IPS-15b (cell line): ENCODE results near the gene CMIP.

Experiments
- H3K27me3 ChIP-seq: one replicate; pipeline ENCODE4 v1.6.1; 2013; ENCODE audit warnings: low read length; ENCODE audit not compliant: control insufficient read depth, insufficient read depth
- H3K36me3 ChIP-seq: one replicate; pipeline ENCODE4 v1.6.1; 2013; ENCODE audit warnings: low read length; ENCODE audit not compliant: control insufficient read depth, insufficient read depth
- H3K4me1 ChIP-seq: one replicate; pipeline ENCODE4 v1.6.1; 2013; ENCODE audit warnings: mild to moderate bottlenecking, low read length; ENCODE audit not compliant: control insufficient read depth, insufficient read depth
- H3K4me3 ChIP-seq: one replicate; pipeline ENCODE4 v1.5.1; 2013; ENCODE audit warnings: low read depth, low read length
- H3K9ac ChIP-seq: one replicate; pipeline ENCODE4 v1.6.1; 2013; ENCODE audit warnings: low read depth, mild to moderate bottlenecking, low read length
- H3K9me3 ChIP-seq: one replicate; pipeline ENCODE4 v1.6.1; 2013; ENCODE audit warnings: mild to moderate bottlenecking, low read length; ENCODE audit not compliant: control insufficient read depth, insufficient read depth

The CMIP gene

DNA sequence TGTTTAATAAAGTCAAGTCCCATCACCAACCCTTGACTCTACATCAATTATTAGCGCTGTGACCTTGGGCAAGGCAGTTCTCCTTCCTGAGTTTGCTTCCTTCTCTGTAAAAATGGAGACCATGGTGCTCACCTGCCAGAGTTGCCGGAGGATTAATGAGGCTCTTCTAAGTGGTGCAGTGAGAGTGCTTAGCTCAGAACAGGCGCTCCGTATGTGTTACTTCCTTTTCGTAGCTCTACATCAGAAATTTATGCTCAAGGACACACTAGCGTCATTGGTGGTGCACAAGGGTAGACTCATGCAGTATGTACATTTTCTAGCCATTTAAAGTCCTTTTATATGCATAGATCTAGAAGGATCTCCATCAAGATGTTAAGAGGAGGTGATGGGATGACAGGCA, 17.4 kb upstream of the CMIP start:
- Histone ChIP-seq H3K4me3 (no peak overlapping the region), H3K9ac (no peak overlapping the region), H3K9me3 (no peaks in the 10 kb centered on the region), H3K36me3 (no peaks in the 10 kb centered on the region), H3K4me1 (no peaks in the 10 kb centered on the region), H3K27me3 (no peaks in the 10 kb centered on the region)

DNA sequence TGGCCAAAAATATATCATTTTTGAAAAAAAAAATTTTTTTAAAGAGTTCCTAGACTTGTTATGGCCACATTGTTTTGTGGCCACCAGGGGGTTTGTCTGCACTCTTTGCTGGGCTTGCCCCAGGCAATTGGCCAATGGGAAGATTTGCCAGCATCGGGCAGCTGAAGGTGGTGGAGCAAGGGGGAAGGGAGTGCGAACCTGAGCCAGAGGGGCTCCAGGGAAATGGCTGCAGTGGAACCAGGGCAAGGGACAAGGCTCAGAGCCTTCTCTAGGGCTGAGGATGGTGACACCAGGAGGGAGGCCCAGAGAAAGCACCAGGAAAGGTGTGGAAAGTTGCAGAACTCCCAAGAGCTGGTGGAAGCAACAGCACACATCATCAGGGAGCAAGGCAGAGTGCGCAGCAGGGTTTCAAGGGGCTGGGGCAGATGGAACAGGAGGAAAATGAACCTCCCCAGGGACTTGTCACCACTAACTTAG, 15.5 kb upstream of the CMIP start:
- H3K27me3 ChIP-seq: no peaks in the 10 kb centered on the region
- H3K4me1 ChIP-seq: peaks cover 4% of the 10 kb centered on the region
- H3K9me3 ChIP-seq: no peaks in the 10 kb centered on the region
- H3K36me3 ChIP-seq: no peaks in the 10 kb centered on the region
- peak overlapping the region; percentile 60 for H3K9ac ChIP-seq
- no peak overlapping the region for H3K4me3 ChIP-seq

DNA sequence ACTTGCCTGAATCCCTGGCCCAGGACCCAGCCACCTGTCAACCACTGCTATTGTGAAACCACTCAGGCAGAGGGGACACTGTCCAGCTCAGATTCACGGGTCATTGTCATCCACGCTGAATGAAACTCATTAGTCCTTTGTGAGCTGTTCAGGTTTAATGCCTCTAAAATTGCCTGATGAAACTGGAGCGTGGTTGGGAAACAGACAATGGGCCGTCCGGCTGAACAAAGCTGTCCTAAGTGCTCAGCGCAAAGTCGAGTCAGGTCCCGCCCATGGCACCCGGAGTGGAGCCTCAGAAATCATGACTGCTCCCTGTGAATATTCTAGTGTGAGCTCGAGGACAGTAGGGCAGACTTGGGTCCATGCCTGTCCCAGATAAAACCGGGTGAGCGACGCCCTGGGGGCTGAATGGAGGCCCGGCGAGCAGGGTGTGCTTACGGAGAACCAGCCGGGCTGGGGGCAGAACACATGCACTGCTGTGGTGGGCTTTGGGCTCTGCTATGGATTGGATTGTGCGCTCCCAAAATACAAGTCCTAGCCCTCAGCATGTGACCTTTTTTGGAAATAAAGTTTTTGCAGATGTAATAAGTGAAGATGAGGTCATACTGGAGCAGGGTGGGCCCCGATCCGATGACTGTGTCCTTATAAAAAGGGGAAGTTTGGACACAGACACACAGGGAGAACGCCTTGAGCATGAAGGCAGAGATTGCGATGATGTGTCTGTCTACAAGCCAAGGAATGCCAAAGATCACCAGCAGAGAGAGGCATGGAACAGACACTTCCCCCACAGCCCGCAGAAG, 12.9 kb upstream of the CMIP start:
- Histone ChIP-seq H3K9ac (no peak overlapping the region), H3K36me3 (no peaks in the 10 kb centered on the region), H3K9me3 (no peaks in the 10 kb centered on the region), H3K4me1 (peaks cover 4% of the 10 kb centered on the region), H3K4me3 (no peak overlapping the region), H3K27me3 (no peaks in the 10 kb centered on the region)

DNA sequence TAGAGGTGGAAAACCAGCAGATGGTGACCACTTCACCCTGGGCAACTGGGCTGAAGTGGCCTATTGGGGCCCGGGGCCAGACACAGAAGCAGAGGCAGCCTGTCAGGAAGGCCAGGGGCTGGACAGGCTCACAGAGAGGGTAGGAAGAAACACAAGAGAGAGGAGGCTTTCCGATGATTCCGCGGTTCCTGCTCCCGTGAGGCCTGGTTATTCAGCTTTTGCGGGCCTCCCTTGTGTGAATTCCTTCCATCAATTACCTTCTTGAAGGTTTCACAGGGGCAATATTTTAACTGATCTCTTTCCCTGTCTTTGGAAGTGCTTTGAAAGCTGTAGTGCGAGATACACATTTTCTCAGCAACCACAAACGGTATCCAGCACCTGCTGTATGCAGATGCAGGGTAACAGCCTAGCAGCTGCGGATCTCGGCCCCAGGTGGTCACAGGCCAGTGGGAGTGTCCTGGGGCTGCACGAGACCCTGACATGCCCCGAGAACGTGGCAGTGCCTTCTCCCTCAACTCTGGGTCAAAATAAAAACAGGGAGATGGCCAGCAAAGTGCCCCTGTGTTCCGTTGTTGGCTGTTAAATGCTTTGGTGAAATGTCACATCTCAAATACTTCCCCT, 11.6 kb upstream of the CMIP start:
- Histone ChIP-seq H3K9ac (no peak overlapping the region), H3K4me3 (no peak overlapping the region), H3K36me3 (no peaks in the 10 kb centered on the region), H3K4me1 (peaks cover 4% of the 10 kb centered on the region), H3K27me3 (no peaks in the 10 kb centered on the region), H3K9me3 (no peaks in the 10 kb centered on the region)

DNA sequence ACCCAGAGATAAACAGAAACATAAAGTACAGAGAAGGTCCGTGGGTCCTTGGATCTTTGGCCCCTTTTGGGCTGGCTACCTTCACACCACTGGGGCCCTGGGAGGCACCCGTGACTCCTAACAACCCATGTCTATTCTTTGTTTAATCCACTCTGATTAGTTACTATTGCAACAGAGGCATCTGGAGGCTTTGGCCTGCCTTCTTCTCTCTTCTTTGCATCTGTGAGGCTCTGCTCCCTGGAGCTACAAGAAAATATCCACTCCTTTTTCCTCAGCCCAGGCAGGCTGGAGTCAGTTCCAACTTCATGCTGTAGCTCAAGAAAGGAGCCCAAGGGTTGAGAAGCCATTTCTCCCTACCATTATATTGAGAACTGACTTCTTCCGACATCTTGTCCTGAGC, 9.5 kb upstream of the CMIP start:
- no peaks in the 10 kb centered on the region for H3K36me3 ChIP-seq

DNA sequence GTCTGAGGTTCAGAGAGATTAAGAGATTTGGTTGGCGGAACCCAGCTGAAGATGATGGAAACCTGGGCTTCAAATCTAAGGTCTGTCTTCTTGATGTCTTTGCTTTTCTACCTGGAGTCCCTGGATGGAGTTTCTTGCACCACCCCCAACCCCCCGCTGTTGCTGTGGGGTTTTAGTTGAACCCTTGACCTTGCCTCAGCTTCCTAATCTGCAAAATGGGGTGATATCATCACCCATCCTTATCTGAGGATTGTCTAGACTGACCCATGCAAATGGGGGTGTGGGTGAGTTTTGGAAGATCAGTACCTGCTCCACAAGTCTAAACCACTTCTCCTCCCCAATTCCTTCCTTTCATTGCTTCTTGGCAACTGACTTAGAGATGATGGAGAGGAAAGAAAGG, 9.0 kb upstream of the CMIP start:
- no peaks in the 10 kb centered on the region for H3K9me3 ChIP-seq
- H3K9ac ChIP-seq: no peak overlapping the region
- no peak overlapping the region for H3K4me3 ChIP-seq
- H3K4me1 ChIP-seq: peaks cover 4% of the 10 kb centered on the region
- H3K36me3 ChIP-seq: no peaks in the 10 kb centered on the region
- no peaks in the 10 kb centered on the region for H3K27me3 ChIP-seq

More for the DNA sequence above, 9.5 kb upstream of the CMIP start:
- Histone ChIP-seq H3K9ac (no peak overlapping the region), H3K4me1 (peaks cover 4% of the 10 kb centered on the region), H3K27me3 (no peaks in the 10 kb centered on the region), H3K9me3 (no peaks in the 10 kb centered on the region), H3K4me3 (no peak overlapping the region)

DNA sequence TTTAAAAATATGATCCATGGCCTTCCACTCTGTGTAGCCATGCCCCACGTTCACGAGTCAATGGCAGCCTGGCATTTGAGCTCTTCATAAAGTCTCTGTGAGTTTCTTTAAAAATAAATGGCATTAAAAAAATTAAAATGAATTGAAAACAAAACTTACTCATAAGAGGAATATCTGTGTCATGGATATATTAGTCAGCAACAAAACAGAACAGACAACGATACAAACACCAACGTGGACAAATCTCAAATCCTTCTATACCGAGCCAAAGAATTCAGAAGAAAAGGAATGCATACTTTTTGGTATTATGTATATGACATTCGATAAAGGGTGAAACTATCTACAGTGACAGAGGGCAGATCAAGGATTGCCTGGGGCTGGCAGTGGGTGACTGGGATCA, 8.2 kb upstream of the CMIP start:
- no peaks in the 10 kb centered on the region for H3K27me3 ChIP-seq
- no peak overlapping the region for H3K4me3 ChIP-seq
- no peaks in the 10 kb centered on the region for H3K9me3 ChIP-seq
- no peaks in the 10 kb centered on the region for H3K36me3 ChIP-seq
- peaks cover 4% of the 10 kb centered on the region for H3K4me1 ChIP-seq
- no peak overlapping the region for H3K9ac ChIP-seq

DNA sequence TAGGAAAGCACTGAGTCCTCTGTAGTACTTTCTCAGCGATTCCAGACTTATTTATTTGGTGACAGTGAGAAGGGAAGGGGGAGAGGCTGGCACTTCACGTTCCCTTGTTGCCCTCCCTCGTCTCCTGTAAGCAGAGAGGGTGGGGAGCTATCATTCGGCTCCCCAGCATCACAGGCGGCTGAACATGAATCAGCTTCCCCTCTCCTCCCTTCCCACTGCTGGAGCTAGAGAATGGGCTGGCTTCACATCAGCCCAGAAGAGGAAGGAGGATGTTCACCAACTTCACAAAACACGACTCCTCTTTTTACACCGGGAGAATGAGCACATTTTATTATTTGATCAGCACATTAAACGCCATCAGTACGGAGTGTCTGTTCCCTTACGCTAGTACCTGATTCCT, 6.7 kb upstream of the CMIP start:
- peaks cover 3% of the 10 kb centered on the region for H3K27me3 ChIP-seq
- no peak overlapping the region for H3K4me3 ChIP-seq
- H3K9ac ChIP-seq: no peak overlapping the region
- no peaks in the 10 kb centered on the region for H3K36me3 ChIP-seq
- H3K9me3 ChIP-seq: no peaks in the 10 kb centered on the region
- peaks cover 3% of the 10 kb centered on the region for H3K4me1 ChIP-seq

DNA sequence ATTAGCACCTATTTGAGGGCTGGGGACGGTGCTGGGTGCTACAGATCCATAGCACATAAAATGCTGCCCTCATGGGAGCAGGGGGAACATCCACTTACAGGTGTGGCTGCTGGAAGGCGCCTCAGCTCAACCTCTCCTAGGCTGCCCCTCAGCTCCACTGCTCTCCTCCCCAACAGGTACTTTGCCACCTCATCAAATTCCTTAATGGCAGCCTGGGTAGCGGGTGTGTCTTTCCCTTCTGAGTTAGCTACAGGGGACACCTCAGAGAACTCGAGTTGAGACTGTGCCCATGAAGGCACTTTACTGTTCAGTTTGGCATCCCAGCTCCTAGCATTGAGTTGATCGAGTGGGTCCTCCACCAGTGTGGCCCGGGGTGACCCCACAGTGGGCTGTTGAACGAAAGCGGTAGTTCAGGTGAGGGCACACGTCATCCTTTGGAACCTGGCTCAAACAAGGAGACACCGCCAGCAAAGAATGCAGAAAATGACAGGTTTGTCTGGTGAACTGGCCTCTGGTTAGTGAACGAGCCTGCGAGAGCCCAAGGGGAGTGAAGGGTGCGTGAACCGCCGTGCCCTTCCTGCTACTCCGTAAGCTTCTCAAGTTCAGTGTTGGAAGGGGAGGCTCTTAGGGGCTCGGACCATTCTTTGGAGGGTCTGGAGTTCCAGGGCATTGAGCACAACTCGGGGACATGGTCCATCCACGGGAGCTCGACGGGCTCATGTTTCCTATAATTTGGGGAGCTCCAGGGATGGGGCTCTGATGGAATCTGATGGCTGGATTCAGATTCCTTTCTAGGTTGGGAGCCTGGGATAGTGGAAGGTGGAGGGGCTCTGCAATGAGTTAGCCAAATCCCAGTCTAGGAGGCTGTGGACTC, 3.5 kb upstream of the CMIP start:
- H3K4me3 ChIP-seq: no peak overlapping the region
- no peaks in the 10 kb centered on the region for H3K36me3 ChIP-seq
- H3K27me3 ChIP-seq: peaks cover 10% of the 10 kb centered on the region
- no peak overlapping the region for H3K9ac ChIP-seq
- no peaks in the 10 kb centered on the region for H3K4me1 ChIP-seq
- no peaks in the 10 kb centered on the region for H3K9me3 ChIP-seq

DNA sequence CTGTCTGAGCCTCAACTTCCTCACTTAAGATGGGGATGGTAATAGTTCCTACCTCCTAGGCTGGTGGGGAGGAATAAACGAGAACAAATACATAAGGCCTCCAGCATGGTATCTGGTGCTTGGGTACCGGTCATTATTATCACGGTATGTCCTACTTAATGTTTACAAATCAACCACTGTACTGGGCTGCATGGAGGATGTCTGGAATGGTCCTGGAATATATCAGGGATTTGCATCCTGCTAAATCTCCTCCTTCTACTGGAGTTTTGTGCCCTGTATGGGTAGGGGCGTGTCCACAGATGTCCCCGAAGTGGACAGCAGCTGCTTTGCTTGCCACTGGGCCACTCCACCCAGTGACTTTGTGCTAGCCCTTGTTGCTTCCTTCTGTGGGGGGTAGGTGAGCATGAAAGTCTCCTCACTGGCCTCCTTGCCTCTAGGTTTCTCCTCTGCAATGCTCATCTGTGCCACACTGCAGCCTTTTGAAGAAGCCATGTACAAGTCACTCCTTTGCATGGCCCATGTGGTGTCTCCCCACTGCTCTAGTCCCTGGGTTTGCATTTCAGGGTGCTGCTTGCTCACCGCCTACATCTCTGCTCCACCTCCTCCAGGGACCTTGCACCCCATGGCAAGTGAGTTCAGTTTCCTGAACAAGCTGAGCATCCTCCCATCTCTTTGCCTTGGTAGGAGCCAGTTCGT, 2.2 kb upstream of the CMIP start:
- Histone ChIP-seq H3K4me1 (peaks cover 4% of the 10 kb centered on the region), H3K4me3 (no peak overlapping the region), H3K9me3 (no peaks in the 10 kb centered on the region), H3K36me3 (no peaks in the 10 kb centered on the region), H3K9ac (no peak overlapping the region), H3K27me3 (peaks cover 10% of the 10 kb centered on the region)

DNA sequence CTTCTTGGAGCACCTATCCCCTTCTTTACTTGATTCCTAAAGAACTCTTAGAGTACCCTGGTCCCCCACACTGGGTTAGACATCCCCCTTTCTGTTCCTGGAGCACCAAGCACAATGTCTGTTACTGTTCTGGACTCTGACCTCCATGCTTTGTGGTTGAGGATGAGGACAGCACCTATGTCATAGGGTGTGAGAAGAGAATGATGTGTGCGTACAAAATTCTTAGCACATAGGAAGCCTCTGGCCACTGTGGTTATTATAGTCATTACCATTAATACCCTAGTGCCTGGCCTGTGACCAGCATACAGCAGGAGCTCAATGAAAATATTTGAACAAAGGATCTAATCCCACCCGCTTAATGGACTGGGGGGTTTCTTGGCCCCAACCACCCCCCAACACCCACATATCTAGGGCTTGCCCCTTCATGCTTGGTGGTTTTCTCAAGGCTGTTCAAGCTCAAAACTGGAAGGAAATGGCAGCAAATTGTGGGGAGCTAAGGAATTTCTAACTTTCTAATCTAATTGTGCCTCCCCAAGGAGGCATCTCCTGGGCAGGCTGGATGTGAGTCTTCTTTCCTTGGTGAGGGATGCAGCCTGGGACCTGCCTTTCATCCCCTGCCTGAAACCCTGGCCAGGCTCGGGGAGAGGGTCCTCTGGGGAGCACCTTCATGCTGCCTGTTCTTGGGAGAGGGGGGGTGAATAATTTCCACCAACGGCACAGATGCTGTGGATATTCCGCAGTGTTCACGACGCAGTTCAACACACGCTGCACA, 1.5 kb upstream of the CMIP start:
- peaks cover 10% of the 10 kb centered on the region for H3K27me3 ChIP-seq
- H3K9me3 ChIP-seq: no peaks in the 10 kb centered on the region
- peaks cover 8% of the 10 kb centered on the region for H3K4me1 ChIP-seq
- no peaks in the 10 kb centered on the region for H3K36me3 ChIP-seq
- no peak overlapping the region for H3K9ac ChIP-seq
- peak overlapping the region; percentile 74 for H3K4me3 ChIP-seq
